Loucy (cell line): ENCODE data around the gene GPT2.

Experiments
- H2AFZ ChIP-seq: fragments of 200-600 bp; sonication (generic); 2 replicates; pipeline ENCODE4 v1.6.0; 2016; ENCODE audit warnings: antibody characterized with exemption, mild to moderate bottlenecking, low read length, moderate library complexity
- H3F3A ChIP-seq: fragments of 200-600 bp; 2 replicates; pipeline ENCODE4 v1.6.0; 2016; ENCODE audit warnings: antibody characterized with exemption, low read depth, mild to moderate bottlenecking
- H3K27me3 ChIP-seq: fragments of 200-600 bp; sonication (generic); 2 replicates; pipeline ENCODE4 v1.6.1; 2014; ENCODE audit warnings: low read length, mild to moderate bottlenecking; ENCODE audit not compliant: insufficient read depth, poor library complexity, severe bottlenecking
- H3K36me3 ChIP-seq: fragments of 200-600 bp; sonication (generic); 2 replicates; pipeline ENCODE4 v1.6.1; 2016; ENCODE audit warnings: low read length; ENCODE audit not compliant: insufficient read depth
- H3K4me1 ChIP-seq: fragments of 200-600 bp; sonication (generic); 2 replicates; pipeline ENCODE4 v1.5.1; 2014; ENCODE audit warnings: low read length, mild to moderate bottlenecking; ENCODE audit not compliant: insufficient read depth, poor library complexity, severe bottlenecking
- H3K4me2 ChIP-seq: fragments of 200-600 bp; sonication (generic); 2 replicates; pipeline ENCODE4 v1.6.0; 2014; ENCODE audit warnings: antibody characterized with exemption, low read length, low read depth, mild to moderate bottlenecking; ENCODE audit not compliant: poor library complexity, severe bottlenecking
- H3K4me3 ChIP-seq: fragments of 200-600 bp; sonication (generic); 2 replicates; pipeline ENCODE4 v1.5.1; 2014; ENCODE audit warnings: low read length, mild to moderate bottlenecking, mixed read lengths; ENCODE audit not compliant: poor library complexity, severe bottlenecking
- H3K79me2 ChIP-seq: fragments of 200-600 bp; sonication (generic); 2 replicates; pipeline ENCODE4 v1.6.1; 2014; ENCODE audit warnings: low read length; ENCODE audit not compliant: insufficient read depth
- H3K9ac ChIP-seq: fragments of 200-600 bp; sonication (generic); 2 replicates; pipeline ENCODE4 v1.6.0; 2014; ENCODE audit warnings: mild to moderate bottlenecking, low read depth, low read length, moderate library complexity; ENCODE audit not compliant: poor library complexity, severe bottlenecking
- H3K9me2 ChIP-seq: fragments of 200-600 bp; sonication (generic); replicated peaks from 2 replicates; pipeline ENCODE4 v1.6.1; 2016; ENCODE audit warnings: low read depth, low read length, mixed read lengths
- H3K9me3 ChIP-seq: fragments of 200-600 bp; sonication (generic); 2 replicates; pipeline ENCODE4 v1.6.1; 2014; ENCODE audit warnings: mild to moderate bottlenecking, antibody characterized with exemption, low read length, low read depth; ENCODE audit not compliant: insufficient read depth
- H4K20me1 ChIP-seq: fragments of 200-600 bp; sonication (generic); 2 replicates; pipeline ENCODE4 v1.6.0; 2014; ENCODE audit warnings: antibody characterized with exemption, low read length, mild to moderate bottlenecking; ENCODE audit not compliant: insufficient read depth, poor library complexity, severe bottlenecking
- EZH2phosphoT487 ChIP-seq: fragments of 200-600 bp; IDR thresholded peaks from 2 replicates; pipeline ENCODE4 v1.6.1; 2018; ENCODE audit warnings: antibody characterized with exemption, mild to moderate bottlenecking, moderate library complexity, borderline replicate concordance
- TF ChIP-seq, protein P1 (sequence below): fragments of 200-600 bp; sonication (generic); conservative IDR thresholded peaks from 2 replicates; pipeline ENCODE4 v1.5.1; 2014; ENCODE audit warnings: mild to moderate bottlenecking, antibody characterized with exemption, low read length

The GPT2 gene

GRCh38 chr16:46924402-46924801, 40.2 kb downstream of the GPT2 start:
- no peaks in the 10 kb centered on the region for H3K36me3 ChIP-seq
- no peaks in the 10 kb centered on the region for H3K79me2 ChIP-seq
- TF ChIP-seq EZH2phosphoT487 = no peak
- TF ChIP-seq, protein P1, sequence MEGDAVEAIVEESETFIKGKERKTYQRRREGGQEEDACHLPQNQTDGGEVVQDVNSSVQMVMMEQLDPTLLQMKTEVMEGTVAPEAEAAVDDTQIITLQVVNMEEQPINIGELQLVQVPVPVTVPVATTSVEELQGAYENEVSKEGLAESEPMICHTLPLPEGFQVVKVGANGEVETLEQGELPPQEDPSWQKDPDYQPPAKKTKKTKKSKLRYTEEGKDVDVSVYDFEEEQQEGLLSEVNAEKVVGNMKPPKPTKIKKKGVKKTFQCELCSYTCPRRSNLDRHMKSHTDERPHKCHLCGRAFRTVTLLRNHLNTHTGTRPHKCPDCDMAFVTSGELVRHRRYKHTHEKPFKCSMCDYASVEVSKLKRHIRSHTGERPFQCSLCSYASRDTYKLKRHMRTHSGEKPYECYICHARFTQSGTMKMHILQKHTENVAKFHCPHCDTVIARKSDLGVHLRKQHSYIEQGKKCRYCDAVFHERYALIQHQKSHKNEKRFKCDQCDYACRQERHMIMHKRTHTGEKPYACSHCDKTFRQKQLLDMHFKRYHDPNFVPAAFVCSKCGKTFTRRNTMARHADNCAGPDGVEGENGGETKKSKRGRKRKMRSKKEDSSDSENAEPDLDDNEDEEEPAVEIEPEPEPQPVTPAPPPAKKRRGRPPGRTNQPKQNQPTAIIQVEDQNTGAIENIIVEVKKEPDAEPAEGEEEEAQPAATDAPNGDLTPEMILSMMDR = no peak
- no peak overlapping the region for H3K4me3 ChIP-seq
- H3K9ac ChIP-seq = no peak overlapping the region
- no peaks in the 10 kb centered on the region for H3K27me3 ChIP-seq
- no peaks in the 10 kb centered on the region for H3K9me3 ChIP-seq
- no peaks in the 10 kb centered on the region for H3K9me2 ChIP-seq
- H3K4me2 ChIP-seq = no peak overlapping the region
- no peak overlapping the region for H2AFZ ChIP-seq
- no peaks in the 10 kb centered on the region for H3K4me1 ChIP-seq
- no peaks in the 10 kb centered on the region for H3F3A ChIP-seq
- no peaks in the 10 kb centered on the region for H4K20me1 ChIP-seq

- TF ChIP-seq EZH2phosphoT487 = no peak
- TF ChIP-seq, protein P1 = no peak
- Histone ChIP-seq H3K9ac (no peak overlapping the region), H3K4me3 (no peak overlapping the region), H3K9me2 (no peaks in the 10 kb centered on the region), H3K4me2 (no peak overlapping the region), H3K36me3 (no peaks in the 10 kb centered on the region), H3K4me1 (peaks cover 3% of the 10 kb centered on the region), H4K20me1 (no peaks in the 10 kb centered on the region), H3K9me3 (no peaks in the 10 kb centered on the region), H2AFZ (no peak overlapping the region), H3K27me3 (no peaks in the 10 kb centered on the region), H3K79me2 (no peaks in the 10 kb centered on the region), H3F3A (no peaks in the 10 kb centered on the region)
Measured at GRCh38 chr16:46926470-46927225, 42.5 kb downstream of the GPT2 start.

DNA sequence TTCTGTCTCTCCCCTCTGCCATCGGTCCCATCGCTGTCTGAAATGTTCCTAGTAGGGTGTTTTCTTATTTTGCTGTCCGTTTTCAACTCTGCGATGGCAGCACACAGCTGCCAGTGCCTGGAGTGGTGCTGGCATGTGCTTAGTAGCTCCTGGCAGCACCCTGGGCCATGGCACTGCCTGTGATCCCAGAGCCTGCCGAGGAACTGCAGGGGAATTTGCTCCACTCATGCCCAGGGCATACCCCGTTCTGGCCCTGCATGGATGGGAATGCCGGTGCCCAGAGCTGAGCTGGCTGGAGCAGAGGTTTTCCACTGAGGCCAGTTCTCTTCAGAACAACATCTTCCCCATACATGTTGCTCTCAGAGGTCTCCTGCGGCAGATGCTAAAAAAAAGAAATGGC, 43.1 kb downstream of the GPT2 start:
- Histone ChIP-seq H3K4me1 (peaks cover 3% of the 10 kb centered on the region), H2AFZ (no peak overlapping the region), H3K79me2 (no peaks in the 10 kb centered on the region), H3K9me3 (no peaks in the 10 kb centered on the region), H3F3A (no peaks in the 10 kb centered on the region), H3K36me3 (no peaks in the 10 kb centered on the region), H3K9me2 (no peaks in the 10 kb centered on the region), H3K27me3 (no peaks in the 10 kb centered on the region), H3K4me2 (no peak overlapping the region), H3K4me3 (no peak overlapping the region), H3K9ac (no peak overlapping the region), H4K20me1 (no peaks in the 10 kb centered on the region)
- TF ChIP-seq EZH2phosphoT487 = no peak
- TF ChIP-seq, protein P1 = no peak
